H9 (cell line): ENCODE results near the gene FMN1. TPM values are rescaled to one million over a fixed set of nuclear protein-coding genes. Genes with fewer than 3 reads are reported as not detected.
A peak's percentile ranks its signal among the peaks of the same experiment; 100 is the strongest.

Experiments
- DNase-seq: peaks from one replicate; pipeline ENCODE4 v3.0.0-alpha.2; 2017
- H2AFZ ChIP-seq: one replicate; pipeline ENCODE4 v1.6.1; 2013; ENCODE audit warnings: mild to moderate bottlenecking, low read length, control low read depth, moderate library complexity
- H2AK5ac ChIP-seq: 2 replicates; pipeline ENCODE4 v1.6.1; 2013; ENCODE audit warnings: low read length, control low read depth, mixed read lengths; ENCODE audit not compliant: insufficient read length
- H2BK120ac ChIP-seq: one replicate; pipeline ENCODE4 v1.6.1; 2013; ENCODE audit warnings: low read depth, mild to moderate bottlenecking, low read length, control low read depth, inconsistent platforms; ENCODE audit not compliant: poor library complexity, severe bottlenecking
- H2BK12ac ChIP-seq: 2 replicates; pipeline ENCODE4 v1.6.1; 2013; ENCODE audit warnings: low read length, control low read depth, mixed read lengths, low read depth; ENCODE audit not compliant: insufficient read length
- H2BK15ac ChIP-seq: 2 replicates; pipeline ENCODE4 v1.6.1; 2013; ENCODE audit warnings: low read depth, low read length, control low read depth
- H2BK20ac ChIP-seq: one replicate; pipeline ENCODE4 v1.6.1; 2013; ENCODE audit warnings: low read depth, mild to moderate bottlenecking, low read length, control low read depth, inconsistent platforms; ENCODE audit not compliant: poor library complexity, severe bottlenecking
- H2BK5ac ChIP-seq: 2 replicates; pipeline ENCODE4 v1.6.1; 2013; ENCODE audit warnings: low read length, control low read depth, mixed read lengths; ENCODE audit not compliant: insufficient read length
- H3K14ac ChIP-seq: 2 replicates; pipeline ENCODE4 v1.6.1; 2013; ENCODE audit warnings: low read length, control low read depth; ENCODE audit not compliant: insufficient read depth
- H3K18ac ChIP-seq: 2 replicates; pipeline ENCODE4 v1.6.1; 2013; ENCODE audit warnings: low read depth, mild to moderate bottlenecking, mixed read lengths, low read length, control low read depth; ENCODE audit not compliant: insufficient read length
- H3K23ac ChIP-seq: 2 replicates; pipeline ENCODE4 v1.6.1; 2013; ENCODE audit warnings: low read length, control low read depth, mixed read lengths, low read depth; ENCODE audit not compliant: insufficient read length
- H3K23me2 ChIP-seq: 2 replicates; pipeline ENCODE4 v1.6.1; 2013; ENCODE audit warnings: low read depth, mild to moderate bottlenecking, mixed read lengths, low read length, control low read depth; ENCODE audit not compliant: insufficient read length, poor library complexity, severe bottlenecking
- H3K27ac ChIP-seq: 2 replicates; pipeline ENCODE4 v1.5.1; 2013; ENCODE audit warnings: low read length, control low read depth, mixed read lengths, low read depth; ENCODE audit not compliant: insufficient read length
- H3K27me3 ChIP-seq: 2 replicates; pipeline ENCODE4 v1.6.1; 2013; ENCODE audit warnings: low read length, control low read depth, inconsistent platforms; ENCODE audit not compliant: insufficient read depth
- H3K4ac ChIP-seq: 2 replicates; pipeline ENCODE4 v1.6.1; 2013; ENCODE audit warnings: low read depth, mild to moderate bottlenecking, control low read depth, inconsistent platforms, low read length, moderate library complexity
- H3K4me1 ChIP-seq: 2 replicates; pipeline ENCODE4 v1.6.1; 2013; ENCODE audit warnings: low read length, control low read depth, inconsistent platforms; ENCODE audit not compliant: insufficient read depth
- H3K4me2 ChIP-seq: 2 replicates; pipeline ENCODE4 v1.6.1; 2013; ENCODE audit warnings: low read length, control low read depth, mixed read lengths; ENCODE audit not compliant: insufficient read length, insufficient read depth
- H3K56ac ChIP-seq: 2 replicates; pipeline ENCODE4 v1.6.1; 2013; ENCODE audit warnings: low read depth, mild to moderate bottlenecking, mixed read lengths, low read length, control low read depth; ENCODE audit not compliant: insufficient read length
- H3K79me1 ChIP-seq: 2 replicates; pipeline ENCODE4 v1.6.1; 2013; ENCODE audit warnings: low read depth, mild to moderate bottlenecking, moderate library complexity, low read length, control low read depth, inconsistent platforms; ENCODE audit not compliant: insufficient read depth, poor library complexity, severe bottlenecking
- H3K79me2 ChIP-seq: 2 replicates; pipeline ENCODE4 v1.6.1; 2013; ENCODE audit warnings: low read length, control low read depth, inconsistent platforms; ENCODE audit not compliant: insufficient read depth
- H3K9ac ChIP-seq: 2 replicates; pipeline ENCODE4 v1.6.1; 2013; ENCODE audit warnings: low read length, control low read depth, mixed read lengths; ENCODE audit not compliant: insufficient read length; ENCODE audit errors: extremely low read depth
- H3K9me3 ChIP-seq: one replicate; pipeline ENCODE4 v1.6.1; 2013; ENCODE audit warnings: low read depth, low read length, inconsistent platforms; ENCODE audit not compliant: control insufficient read depth
- H3T11ph ChIP-seq: one replicate; pipeline ENCODE4 v1.6.1; 2013; ENCODE audit warnings: mild to moderate bottlenecking, low read length, control low read depth, inconsistent platforms
- H4K20me1 ChIP-seq: one replicate; pipeline ENCODE4 v1.6.1; 2013; ENCODE audit not compliant: control insufficient read depth, insufficient read length, insufficient read depth
- H4K5ac ChIP-seq: 2 replicates; pipeline ENCODE4 v1.6.1; 2013; ENCODE audit warnings: low read depth, mild to moderate bottlenecking, mixed read lengths, low read length, control low read depth; ENCODE audit not compliant: insufficient read length
- H4K8ac ChIP-seq: replicated peaks from 2 replicates; pipeline ENCODE4 v1.6.1; 2013; ENCODE audit warnings: low read length, control low read depth, mixed read lengths, low read depth; ENCODE audit not compliant: insufficient read length
- H4K91ac ChIP-seq: 2 replicates; pipeline ENCODE4 v1.6.1; 2013; ENCODE audit warnings: low read depth, mild to moderate bottlenecking, moderate library complexity, mixed read lengths, low read length, control low read depth; ENCODE audit not compliant: insufficient read length
- H3K27ac Mint-ChIP-seq, 3 experiments: 2 replicates in 2 of 3; 3 replicates in 1 of 3; pipeline ENCODE4 v1.8.0; 2020 to 2021; ENCODE audit warnings: mixed read lengths in 3 of 3, mild to moderate bottlenecking in 1 of 3, moderate library complexity in 1 of 3
- H3K27me3 Mint-ChIP-seq: 2 replicates; pipeline ENCODE4 v1.8.0; 2021; ENCODE audit warnings: low read depth, mild to moderate bottlenecking, moderate library complexity, mixed read lengths
- H3K36me3 Mint-ChIP-seq, 3 experiments: 2 replicates in 2 of 3; 3 replicates in 1 of 3; pipeline ENCODE4 v1.8.0; 2020 to 2021; ENCODE audit warnings: low read depth in 3 of 3, mixed read lengths in 3 of 3; ENCODE audit not compliant: insufficient read depth in 1 of 3
- H3K4me1 Mint-ChIP-seq, 2 experiments: 2 replicates each; pipeline ENCODE4 v1.8.0; 2020; ENCODE audit warnings: mixed read lengths in 2 of 2
- H3K4me3 Mint-ChIP-seq, 2 experiments: 2 replicates in 1 of 2; 3 replicates in 1 of 2; pipeline ENCODE4 v1.8.0; 2020 to 2021; ENCODE audit warnings: mild to moderate bottlenecking in 2 of 2, mixed read lengths in 2 of 2, moderate library complexity in 1 of 2
- H3K9me3 Mint-ChIP-seq, 2 experiments: 2 replicates in 1 of 2; 3 replicates in 1 of 2; pipeline ENCODE4 v1.8.0; 2020; ENCODE audit warnings: mild to moderate bottlenecking in 2 of 2, mixed read lengths in 2 of 2, moderate library complexity in 1 of 2
- CTCF ChIP-seq: fragments of 200-600 bp; sonication (generic); conservative IDR thresholded peaks from 3 replicates; pipeline ENCODE4 v1.8.0; 2021; ENCODE audit warnings: antibody characterized with exemption, mild to moderate bottlenecking
- WGBS: extraction: QIAGEN DNeasy Blood & Tissue Kit; methylation state at CpG from one replicate; pipeline ENCODE4 v1.1.7; 2013; ENCODE audit warnings: missing lambda C conversion rate, low lambda C conversion rate, mixed read lengths; ENCODE audit not compliant: insufficient read length; ENCODE audit errors: extremely low coverage; 5-methylcytosine and 5-hydroxymethylcytosine counted together
- total RNA-seq: library from RNA; stranded (reverse); gene quantifications from 2 replicates; pipeline ENCODE4 v1.2.1, GENCODE V29; 2021

The FMN1 gene
- total RNA-seq, 1 experiment from 2014 or later, result 1.9 TPM

DNA sequence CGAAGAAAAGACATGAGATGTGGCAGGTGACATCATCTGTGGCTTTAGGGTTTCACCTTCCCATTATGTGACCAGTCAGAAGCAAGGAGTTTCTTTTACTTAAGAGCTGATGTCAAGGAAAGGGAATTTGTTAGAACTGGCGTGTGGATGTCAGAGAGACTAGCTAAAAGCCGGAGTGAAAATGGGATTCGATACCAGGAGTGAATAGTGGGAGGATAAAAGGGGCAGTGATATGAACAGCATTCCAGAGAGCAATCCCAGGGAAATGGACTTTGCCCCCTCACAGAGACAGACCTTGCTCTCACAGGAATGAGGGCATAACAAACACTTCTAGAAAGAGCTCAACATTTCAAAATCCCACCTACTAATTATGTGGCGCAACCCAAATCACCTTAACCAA, 5.9 kb upstream of the FMN1 start:
- Histone ChIP-seq H3K18ac (no peak overlapping the region), H2BK15ac (no peak overlapping the region), H3T11ph (no peak overlapping the region), H2BK5ac (no peak overlapping the region), H3K4me1 (peaks cover 3% of the 10 kb centered on the region; the same call in 1 of the 2 replicates), H4K91ac (no peak overlapping the region), H2AK5ac (no peak overlapping the region), H3K27me3 (no peaks in the 10 kb centered on the region), H2BK120ac (no peak overlapping the region), H3K79me2 (no peaks in the 10 kb centered on the region), H3K14ac (no peak overlapping the region), H4K20me1 (no peaks in the 10 kb centered on the region), H3K4me2 (no peak overlapping the region), H2BK20ac (no peak overlapping the region), H3K23ac (no peak overlapping the region), H2BK12ac (no peak overlapping the region), H4K5ac (no peak overlapping the region), H3K9ac (no peak overlapping the region), H4K8ac (no peak overlapping the region), H3K9me3 (no peaks in the 10 kb centered on the region), H2AFZ (no peak overlapping the region), H3K23me2 (no peaks in the 10 kb centered on the region), H3K4ac (no peak overlapping the region), H3K79me1 (no peaks in the 10 kb centered on the region), H3K56ac (no peak overlapping the region), H3K27ac (no peak overlapping the region)
- no peak for TF ChIP-seq CTCF
- Mint-ChIP-seq H3K36me3 (no peaks in the 10 kb centered on the region), H3K27me3 (peaks cover 5% of the 10 kb centered on the region), H3K9me3 (no peaks in the 10 kb centered on the region), H3K27ac (peak overlapping the region in 1 of 3 experiments; percentile 27; a peak in 2 of 7 replicates), H3K4me1 (peaks cover 29 to 33% of the 10 kb centered on the region in 2 experiments), H3K4me3 (no peak overlapping the region)
- no CpG with 5 or more reads among the region's 5 CpGs for WGBS
- DNase-seq, result no peak
